Caco-2 (cell line): ENCODE data around the gene DCXR. TPM values are rescaled to one million over a fixed set of nuclear protein-coding genes. Genes with fewer than 3 reads are reported as not detected.

Source experiments
- BruUV-seq: library from RNA; stranded (reverse); fragments of 400-500 nt; replicated peaks from 2 replicates; lab custom pipeline; 2021; lab: Mats Ljungman, UMichigan
- CTCF ChIA-PET: fragments of 300-600 bp; sonication (Branson Sonifier 250); formaldehyde crosslinking; loops from one replicate; lab custom pipeline; 2022; ENCODE audit warnings: antibody characterized with exemption; lab: Charles Lee
- POLR2A ChIA-PET: fragments of 300-600 bp; sonication (Branson Sonifier 250); formaldehyde crosslinking; loops from one replicate; lab custom pipeline; 2022; ENCODE audit warnings: antibody characterized with exemption; lab: Charles Lee
- DNase-seq, 2 experiments: peaks; one replicate each; pipeline versions ENCODE4 v3.0.0 to v3.0.0-alpha.2; 2020 to 2022
- H3K27me3 ChIP-seq: replicated peaks from 2 replicates; pipeline ENCODE4 v1.6.0; 2011; ENCODE audit warnings: low read length; ENCODE audit not compliant: control insufficient read depth, insufficient read depth
- H3K36me3 ChIP-seq: 2 replicates; pipeline ENCODE4 v1.5.1; 2011; ENCODE audit warnings: low read length; ENCODE audit not compliant: control insufficient read depth, insufficient read depth
- H3K4me1 ChIP-seq: fragments of 250-450 bp; sonication (Bioruptor Pico); 2 replicates; pipeline ENCODE4 v1.5.1; 2020; ENCODE audit warnings: mild to moderate bottlenecking
- H3K4me3 ChIP-seq: 2 replicates; pipeline ENCODE4 v1.5.1; 2011; ENCODE audit warnings: low read depth, mild to moderate bottlenecking, control low read depth, low read length
- H3K9me3 ChIP-seq: fragments of 250-450 bp; sonication (Bioruptor Pico); 2 replicates; pipeline ENCODE4 v1.5.1; 2020; ENCODE audit warnings: mild to moderate bottlenecking, moderate library complexity
- H3K27ac Mint-ChIP-seq: one replicate; pipeline ENCODE4 v1.8.0; 2022; ENCODE audit warnings: mixed read lengths; ENCODE audit not compliant: unreplicated experiment
- H3K27me3 Mint-ChIP-seq: one replicate; pipeline ENCODE4 v1.8.0; 2022; ENCODE audit warnings: mixed read lengths; ENCODE audit not compliant: insufficient read depth, unreplicated experiment
- H3K36me3 Mint-ChIP-seq: one replicate; pipeline ENCODE4 v1.8.0; 2022; ENCODE audit warnings: mild to moderate bottlenecking, mixed read lengths; ENCODE audit not compliant: insufficient read depth, unreplicated experiment
- H3K4me1 Mint-ChIP-seq: one replicate; pipeline ENCODE4 v1.8.0; 2022; ENCODE audit warnings: low read depth, mixed read lengths; ENCODE audit not compliant: unreplicated experiment
- H3K4me3 Mint-ChIP-seq: one replicate; pipeline ENCODE4 v1.8.0; 2022; ENCODE audit warnings: mild to moderate bottlenecking, moderate library complexity, mixed read lengths; ENCODE audit not compliant: unreplicated experiment
- H3K9me3 Mint-ChIP-seq: one replicate; pipeline ENCODE4 v1.8.0; 2022; ENCODE audit warnings: mixed read lengths; ENCODE audit not compliant: unreplicated experiment
- intact Hi-C: fragments of 100-400 bp; cut with micrococcal nuclease; formaldehyde crosslinking; loops from one replicate; pipeline ENCODE4 v1.10.0; 2022; ENCODE audit not compliant: unreplicated experiment
- total RNA-seq: library from RNA; stranded (reverse); gene quantifications from 2 replicates; pipeline ENCODE4 v1.2.3, GENCODE V29; 2022
- TF ChIP-seq, protein P1 (sequence below), 2 experiments: fragments of 200-600 bp in 1 of 2; IDR thresholded peaks; 1 replicate in 1 of 2; 2 replicates in 1 of 2; pipeline versions ENCODE4 v1.5.1 to v1.8.0; 2011 to 2022; ENCODE audit warnings: antibody characterized with exemption in 1 of 2, control low read depth in 1 of 2, inconsistent platforms in 1 of 2, low read depth in 1 of 2, low read length in 1 of 2, mild to moderate bottlenecking in 1 of 2, moderate library complexity in 1 of 2; ENCODE audit not compliant: insufficient read depth in 1 of 2, severe bottlenecking in 1 of 2, unreplicated experiment in 1 of 2

The DCXR gene
- total RNA-seq, 1 experiment from 2014 or later, result 197 TPM

DNA sequence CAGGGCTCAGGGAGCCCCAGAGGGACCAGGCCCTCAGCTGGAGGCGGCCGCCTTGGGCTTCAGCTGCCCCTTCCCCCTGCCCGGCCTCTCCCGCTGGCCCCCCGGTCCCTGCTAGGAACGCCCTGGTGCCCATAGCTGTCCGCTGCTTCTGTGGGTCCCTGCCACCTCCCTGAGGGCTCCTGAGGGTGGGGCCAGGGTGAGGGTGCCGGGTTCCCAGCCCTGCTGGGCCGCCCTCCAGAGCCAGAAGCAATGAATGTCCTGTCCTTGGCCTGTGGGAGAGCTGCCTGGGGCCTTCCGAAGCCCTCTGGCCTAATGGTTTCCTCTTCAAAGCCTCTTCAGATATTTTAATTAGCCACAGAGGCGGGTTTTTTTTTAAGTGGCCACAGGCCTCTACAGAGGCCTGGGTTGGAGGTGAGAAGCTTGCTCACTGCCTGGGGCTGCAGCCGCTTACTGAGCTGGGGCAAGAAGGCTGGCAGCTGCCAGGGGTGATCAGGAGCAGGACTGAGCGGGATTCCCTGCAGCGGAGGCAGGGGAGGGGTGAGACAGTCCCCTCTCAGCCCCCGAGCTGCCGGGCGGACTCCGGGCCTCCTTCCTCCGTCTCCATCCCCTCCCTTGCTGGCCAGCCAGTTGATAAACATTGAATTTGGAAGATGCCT, 24.7 kb downstream of the DCXR start:
- Mint-ChIP-seq H3K4me3 (no peak overlapping the region), H3K27me3 (no peaks in the 10 kb centered on the region), H3K36me3 (peaks cover 24% of the 10 kb centered on the region), H3K27ac (peak overlapping the region; percentile 55), H3K9me3 (no peaks in the 10 kb centered on the region), H3K4me1 (no peaks in the 10 kb centered on the region)
- CTCF ChIA-PET, result no interaction called here
- H3K9me3 ChIP-seq, result no peaks in the 10 kb centered on the region
- TF ChIP-seq, protein P1, sequence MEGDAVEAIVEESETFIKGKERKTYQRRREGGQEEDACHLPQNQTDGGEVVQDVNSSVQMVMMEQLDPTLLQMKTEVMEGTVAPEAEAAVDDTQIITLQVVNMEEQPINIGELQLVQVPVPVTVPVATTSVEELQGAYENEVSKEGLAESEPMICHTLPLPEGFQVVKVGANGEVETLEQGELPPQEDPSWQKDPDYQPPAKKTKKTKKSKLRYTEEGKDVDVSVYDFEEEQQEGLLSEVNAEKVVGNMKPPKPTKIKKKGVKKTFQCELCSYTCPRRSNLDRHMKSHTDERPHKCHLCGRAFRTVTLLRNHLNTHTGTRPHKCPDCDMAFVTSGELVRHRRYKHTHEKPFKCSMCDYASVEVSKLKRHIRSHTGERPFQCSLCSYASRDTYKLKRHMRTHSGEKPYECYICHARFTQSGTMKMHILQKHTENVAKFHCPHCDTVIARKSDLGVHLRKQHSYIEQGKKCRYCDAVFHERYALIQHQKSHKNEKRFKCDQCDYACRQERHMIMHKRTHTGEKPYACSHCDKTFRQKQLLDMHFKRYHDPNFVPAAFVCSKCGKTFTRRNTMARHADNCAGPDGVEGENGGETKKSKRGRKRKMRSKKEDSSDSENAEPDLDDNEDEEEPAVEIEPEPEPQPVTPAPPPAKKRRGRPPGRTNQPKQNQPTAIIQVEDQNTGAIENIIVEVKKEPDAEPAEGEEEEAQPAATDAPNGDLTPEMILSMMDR (IDR thresholded peaks at IDR 0.05; ENCODE audit: insufficient read depth in 1 of 2, low read depth in 1 of 2, low read length in 1 of 2, severe bottlenecking in 1 of 2, unreplicated experiment in 1 of 2), result no peak
- H3K4me1 ChIP-seq, result 0 out of 2 replicates have a peak, but pooled peaks cover 4% of the 10 kb centered on the region
- intact Hi-C loops, result no loop called here
- POLR2A ChIA-PET, result no interaction called here
- no peak for DNase-seq
- H3K27me3 ChIP-seq, result no peaks in the 10 kb centered on the region
- no TSS peak for BruUV-seq
- H3K36me3 ChIP-seq, result no peaks in the 10 kb centered on the region
- no peak overlapping the region for H3K4me3 ChIP-seq

DNA sequence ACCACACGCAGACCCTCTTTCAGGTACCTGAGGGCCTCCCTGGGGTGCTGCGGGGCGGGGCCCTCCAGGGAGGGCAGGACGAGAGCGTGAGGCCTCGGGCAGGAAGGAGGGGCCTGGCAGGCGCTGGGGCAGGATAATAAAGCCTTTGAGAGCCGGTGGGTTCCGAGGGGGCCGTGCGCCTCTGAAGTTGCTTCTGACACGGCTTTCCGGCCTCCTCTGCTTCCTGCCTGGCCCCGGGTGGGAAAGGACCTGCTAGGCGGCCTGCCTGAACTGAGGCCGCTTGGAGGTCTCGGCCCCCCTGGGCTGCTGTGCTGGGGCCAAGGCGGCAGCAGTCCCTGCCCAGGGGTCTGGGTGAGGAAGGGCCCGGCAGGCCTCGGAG, 25.2 kb downstream of the DCXR start:
- H3K4me3 ChIP-seq, result no peak overlapping the region
- POLR2A ChIA-PET, result no interaction called here
- H3K4me1 Mint-ChIP-seq, result no peaks in the 10 kb centered on the region
- intact Hi-C loops, result no loop called here
- no peak overlapping the region for H3K27ac Mint-ChIP-seq
- no peaks in the 10 kb centered on the region for H3K9me3 Mint-ChIP-seq
- H3K36me3 ChIP-seq, result no peaks in the 10 kb centered on the region
- CTCF ChIA-PET, result no interaction called here
- no peak for DNase-seq
- H3K4me1 ChIP-seq, result 0 out of 2 replicates have a peak, but pooled peaks cover 4% of the 10 kb centered on the region
- BruUV-seq, result no TSS peak
- peaks cover 20% of the 10 kb centered on the region for H3K36me3 Mint-ChIP-seq
- H3K4me3 Mint-ChIP-seq, result no peak overlapping the region
- TF ChIP-seq, protein P1 (IDR thresholded peaks at IDR 0.05; ENCODE audit: insufficient read depth in 1 of 2, low read depth in 1 of 2, low read length in 1 of 2, severe bottlenecking in 1 of 2, unreplicated experiment in 1 of 2), result no peak
- H3K9me3 ChIP-seq, result no peaks in the 10 kb centered on the region
- H3K27me3 Mint-ChIP-seq, result no peaks in the 10 kb centered on the region
- no peaks in the 10 kb centered on the region for H3K27me3 ChIP-seq

DNA sequence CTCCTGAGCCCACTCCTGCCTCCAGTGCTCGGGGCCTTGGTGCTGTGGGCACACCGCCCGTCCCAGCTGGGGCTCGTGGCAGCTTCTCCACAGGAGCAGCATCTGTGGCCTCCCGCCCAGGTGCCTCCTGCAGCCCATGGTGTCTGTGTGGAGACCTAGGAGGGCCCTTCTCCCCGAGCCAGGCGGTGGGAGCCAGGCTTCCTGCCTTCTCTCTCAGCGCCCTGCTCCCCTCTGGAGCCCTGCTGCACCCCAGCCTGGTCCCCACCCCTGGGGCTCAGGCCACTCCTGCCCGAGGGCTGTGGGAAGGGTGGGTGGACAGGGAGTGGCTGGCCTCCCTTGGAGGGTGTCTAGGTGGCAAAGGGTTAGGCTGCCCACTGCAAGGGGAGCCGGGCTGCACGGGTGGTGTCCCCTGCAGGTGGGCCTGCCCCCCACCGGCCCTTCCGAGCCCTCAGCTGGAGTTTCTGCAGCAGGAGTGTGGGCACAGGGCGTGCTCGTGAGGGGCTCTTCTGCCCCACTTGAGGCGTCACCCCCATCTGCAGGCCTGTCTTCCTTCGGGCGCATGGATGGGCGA, 25.8 kb downstream of the DCXR start:
- POLR2A ChIA-PET, result no interaction called here
- Histone ChIP-seq H3K27me3 (no peaks in the 10 kb centered on the region), H3K36me3 (no peaks in the 10 kb centered on the region), H3K4me3 (no peak overlapping the region), H3K9me3 (no peaks in the 10 kb centered on the region), H3K4me1 (0 out of 2 replicates have a peak, but pooled peaks cover 4% of the 10 kb centered on the region)
- no peak overlapping the region for H3K27ac Mint-ChIP-seq
- intact Hi-C loops, result no loop called here
- no peaks in the 10 kb centered on the region for H3K27me3 Mint-ChIP-seq
- no peak overlapping the region for H3K4me3 Mint-ChIP-seq
- no TSS peak for BruUV-seq
- no peaks in the 10 kb centered on the region for H3K9me3 Mint-ChIP-seq
- H3K4me1 Mint-ChIP-seq, result no peaks in the 10 kb centered on the region
- TF ChIP-seq, protein P1 (IDR thresholded peaks at IDR 0.05; ENCODE audit: insufficient read depth in 1 of 2, low read depth in 1 of 2, low read length in 1 of 2, severe bottlenecking in 1 of 2, unreplicated experiment in 1 of 2), result no peak
- H3K36me3 Mint-ChIP-seq, result peaks cover 20% of the 10 kb centered on the region
- CTCF ChIA-PET, result interaction anchor here (0.6 kb wide), 1 partner anchor 142 kb away, joined by 3 read pairs; no protein-coding TSS in a partner anchor
- no peak for DNase-seq
